DMS153 (cell line): Measurements from ENCODE around the gene LARP1.
"Not testable (repeated sequence)": the region's sequence is repeated elsewhere in the genome, so short reads cannot be mapped to it uniquely, and the experiment has no call there.

ENCODE experiments used
- DNase-seq: peaks from one replicate; lab custom pipeline; 2025; lab: John Stamatoyannopoulos, UW

Gene LARP1

GRCh38 chr5:154755361-154756008, at the start of gene LARP1:
Gene LARP1 (plus strand): TSS chr5:154755377. CDS start chr5:154755758, 381 bp downstream.
- DNase-seq = no peak

- DNase-seq = no peak
These were observed 48.8 kb upstream of the LARP1 start for GRCh38 chr5:154706416-154706815.

- no peak for DNase-seq
These were observed 47.5 kb upstream of the LARP1 start for GRCh38 chr5:154707641-154708040.

GRCh38 chr5:154708207-154708606, 47.0 kb upstream of the LARP1 start:
- no peak for DNase-seq

- no peak for DNase-seq
These were observed 46.3 kb upstream of the LARP1 start for GRCh38 chr5:154708846-154709245.

- no peak for DNase-seq
These were observed 45.5 kb upstream of the LARP1 start for GRCh38 chr5:154709368-154710305.

GRCh38 chr5:154712518-154713437, 42.4 kb upstream of the LARP1 start:
- peak; percentile 77 for DNase-seq

- no peak for DNase-seq
These were observed 41.5 kb upstream of the LARP1 start for GRCh38 chr5:154713615-154714125.

GRCh38 chr5:154714266-154714986, 40.8 kb upstream of the LARP1 start:
- DNase-seq = peak; percentile 44

GRCh38 chr5:154721481-154722058, 33.6 kb upstream of the LARP1 start:
- no peak for DNase-seq

GRCh38 chr5:154722097-154722496, 33.1 kb upstream of the LARP1 start:
- no peak for DNase-seq

- no peak for DNase-seq
These were observed 32.2 kb upstream of the LARP1 start for GRCh38 chr5:154722936-154723335.

- no peak for DNase-seq
These were observed 31.3 kb upstream of the LARP1 start for GRCh38 chr5:154723740-154724505.

- DNase-seq = no peak
These were observed 27.8 kb upstream of the LARP1 start for GRCh38 chr5:154727361-154727760.

- no peak for DNase-seq
These were observed 26.1 kb upstream of the LARP1 start for GRCh38 chr5:154728939-154729588.

- no peak for DNase-seq
These were observed 25.6 kb upstream of the LARP1 start for GRCh38 chr5:154729613-154730012.

GRCh38 chr5:154730761-154731160, 24.4 kb upstream of the LARP1 start:
- not testable (repeated sequence) for DNase-seq

GRCh38 chr5:154732212-154732611, 23.0 kb upstream of the LARP1 start:
- no peak for DNase-seq
